ENCODE measurements around the gene ROBO1. TPM values are rescaled to one million over a fixed set of nuclear protein-coding genes. Genes with fewer than 3 reads are reported as not detected.

Gene ROBO1
- total RNA-seq, 1 donor from 2014 or later = 66.5 TPM

DNA sequence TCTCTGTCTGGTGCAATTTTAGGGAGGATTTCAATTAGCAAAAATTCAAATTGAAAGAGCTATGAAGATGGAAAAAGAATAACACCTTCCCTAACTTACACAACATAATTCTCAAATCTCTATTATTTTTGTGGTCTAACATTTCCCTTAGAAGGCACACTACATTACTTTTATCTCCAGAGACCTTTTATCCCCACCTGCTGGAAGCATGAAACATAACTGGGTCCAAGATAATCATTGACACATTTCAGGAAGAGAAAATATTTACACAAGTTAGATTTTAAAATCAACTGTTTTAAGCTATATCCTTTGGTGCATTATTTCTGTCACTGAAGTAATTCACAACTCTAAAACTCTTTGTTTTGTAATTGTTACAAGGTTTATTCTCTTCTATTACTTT, 779.5 kb downstream of the ROBO1 start:
- Histone ChIP-seq H3K36me3 (no peaks in the 10 kb centered on the region), H3K4me3 (no peak overlapping the region), H3K27me3 (no peaks in the 10 kb centered on the region), H3K4me1 (peaks cover 15% of the 10 kb centered on the region), H3K27ac (no peak overlapping the region), H3K9me3 (no peaks in the 10 kb centered on the region)
- TF ChIP-seq POLR2AphosphoS5 (IDR thresholded peaks at IDR 0.05; ENCODE audit: insufficient read depth in 1 of 2, low read depth in 1 of 2) (no peak), POLR2A (IDR thresholded peaks at IDR 0.05) (no peak)
- TF ChIP-seq, protein P1, sequence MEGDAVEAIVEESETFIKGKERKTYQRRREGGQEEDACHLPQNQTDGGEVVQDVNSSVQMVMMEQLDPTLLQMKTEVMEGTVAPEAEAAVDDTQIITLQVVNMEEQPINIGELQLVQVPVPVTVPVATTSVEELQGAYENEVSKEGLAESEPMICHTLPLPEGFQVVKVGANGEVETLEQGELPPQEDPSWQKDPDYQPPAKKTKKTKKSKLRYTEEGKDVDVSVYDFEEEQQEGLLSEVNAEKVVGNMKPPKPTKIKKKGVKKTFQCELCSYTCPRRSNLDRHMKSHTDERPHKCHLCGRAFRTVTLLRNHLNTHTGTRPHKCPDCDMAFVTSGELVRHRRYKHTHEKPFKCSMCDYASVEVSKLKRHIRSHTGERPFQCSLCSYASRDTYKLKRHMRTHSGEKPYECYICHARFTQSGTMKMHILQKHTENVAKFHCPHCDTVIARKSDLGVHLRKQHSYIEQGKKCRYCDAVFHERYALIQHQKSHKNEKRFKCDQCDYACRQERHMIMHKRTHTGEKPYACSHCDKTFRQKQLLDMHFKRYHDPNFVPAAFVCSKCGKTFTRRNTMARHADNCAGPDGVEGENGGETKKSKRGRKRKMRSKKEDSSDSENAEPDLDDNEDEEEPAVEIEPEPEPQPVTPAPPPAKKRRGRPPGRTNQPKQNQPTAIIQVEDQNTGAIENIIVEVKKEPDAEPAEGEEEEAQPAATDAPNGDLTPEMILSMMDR (IDR thresholded peaks at IDR 0.05) = no peak
- no peak for DNase-seq (ENCODE audit: extremely low spot score in 2 of 2)
- intact Hi-C loops (cut with DNase I) = no loop called here

DNA sequence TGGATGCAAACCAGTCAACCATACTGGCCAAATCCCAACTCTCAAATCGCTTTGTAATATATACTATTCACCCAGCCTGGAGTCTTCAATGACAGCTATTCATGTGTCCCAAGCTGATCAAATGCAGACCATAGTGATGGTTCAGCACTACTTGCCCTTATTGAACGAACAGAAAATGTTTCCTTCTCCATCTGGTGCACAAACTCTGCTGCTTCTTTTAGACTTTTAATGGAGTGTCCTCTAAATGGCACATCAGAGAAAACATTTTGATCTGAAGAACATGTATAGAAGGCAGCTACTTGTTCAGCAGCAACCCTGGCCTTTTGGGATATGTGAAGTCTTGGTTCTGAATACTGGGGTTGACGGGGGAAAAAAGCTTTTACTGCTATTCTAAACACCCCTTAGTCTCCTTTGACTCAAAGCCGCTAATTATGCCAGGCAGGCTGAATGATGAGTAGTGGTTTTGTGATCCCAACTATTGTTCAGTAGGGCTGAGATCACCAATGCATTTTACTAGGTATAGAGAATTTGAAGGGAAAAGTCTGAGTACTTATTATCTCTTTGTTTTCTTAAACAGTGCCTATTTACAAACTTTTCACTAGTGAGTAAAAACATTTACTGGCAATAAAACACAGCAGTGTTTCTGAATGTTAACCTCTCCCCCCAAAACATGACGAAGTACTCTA, 781.2 kb downstream of the ROBO1 start:
- DNase-seq (ENCODE audit: extremely low spot score in 2 of 2) = no peak
- intact Hi-C loops (cut with DNase I) = no loop called here
- no peak overlapping the region for H3K4me3 ChIP-seq
- TF ChIP-seq POLR2A (IDR thresholded peaks at IDR 0.05) (no peak), POLR2AphosphoS5 (IDR thresholded peaks at IDR 0.05; ENCODE audit: insufficient read depth in 1 of 2, low read depth in 1 of 2) (no peak)
- TF ChIP-seq, protein P1 (IDR thresholded peaks at IDR 0.05) = no peak
- peaks cover 15% of the 10 kb centered on the region for H3K4me1 ChIP-seq
- H3K27ac ChIP-seq = no peak overlapping the region
- H3K36me3 ChIP-seq = no peaks in the 10 kb centered on the region
- no peaks in the 10 kb centered on the region for H3K27me3 ChIP-seq
- H3K9me3 ChIP-seq = no peaks in the 10 kb centered on the region

DNA sequence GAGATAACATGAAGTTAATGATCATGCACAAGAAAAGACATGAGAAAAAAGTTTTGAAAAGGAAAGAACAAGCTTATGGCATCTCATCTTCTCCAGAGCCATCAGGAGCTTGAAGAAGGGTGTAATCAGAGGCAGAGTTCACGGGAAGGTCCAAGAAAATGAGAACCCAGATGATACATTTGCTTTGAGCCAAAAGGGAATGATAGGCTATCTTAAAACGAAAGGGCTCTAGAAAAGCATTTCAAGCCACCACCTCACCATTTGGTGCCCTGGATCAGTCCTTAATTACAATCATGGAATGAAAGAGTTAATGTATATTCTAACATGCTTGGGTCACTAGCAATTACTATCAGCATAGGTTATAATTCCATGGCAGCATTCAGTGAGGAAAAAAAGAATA, 781.8 kb downstream of the ROBO1 start:
- H3K4me3 ChIP-seq = no peak overlapping the region
- H3K27ac ChIP-seq = no peak overlapping the region
- H3K4me1 ChIP-seq = peaks cover 15% of the 10 kb centered on the region
- DNase-seq (ENCODE audit: extremely low spot score in 2 of 2) = no peak
- TF ChIP-seq POLR2AphosphoS5 (IDR thresholded peaks at IDR 0.05; ENCODE audit: insufficient read depth in 1 of 2, low read depth in 1 of 2) = no peak
- no peak for TF ChIP-seq POLR2A (IDR thresholded peaks at IDR 0.05)
- TF ChIP-seq, protein P1 (IDR thresholded peaks at IDR 0.05) = no peak
- intact Hi-C loops (cut with DNase I) = no loop called here
- no peaks in the 10 kb centered on the region for H3K36me3 ChIP-seq
- no peaks in the 10 kb centered on the region for H3K27me3 ChIP-seq
- H3K9me3 ChIP-seq = no peaks in the 10 kb centered on the region

DNA sequence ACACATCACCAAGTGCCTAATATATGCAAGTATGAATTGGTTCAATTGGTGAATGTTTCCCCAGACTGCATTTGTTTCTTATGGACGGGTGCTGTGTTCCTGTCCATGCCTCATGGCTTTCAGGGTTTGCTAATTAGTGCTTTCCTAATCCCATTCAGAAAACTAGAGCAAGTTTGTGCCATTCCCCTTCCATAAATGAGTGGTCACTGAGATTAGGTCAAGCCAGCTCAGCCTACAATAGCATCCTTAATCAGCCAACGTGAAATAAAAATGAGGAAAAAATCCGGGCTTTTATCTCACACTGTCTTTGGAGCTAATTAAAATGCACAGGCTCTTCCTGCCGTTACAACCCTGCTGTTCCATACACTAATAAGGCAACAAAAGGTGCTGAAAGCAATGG, 788.8 kb downstream of the ROBO1 start:
- Histone ChIP-seq H3K9me3 (no peaks in the 10 kb centered on the region), H3K27ac (no peak overlapping the region), H3K36me3 (no peaks in the 10 kb centered on the region), H3K4me1 (peaks cover 14% of the 10 kb centered on the region), H3K4me3 (no peak overlapping the region), H3K27me3 (no peaks in the 10 kb centered on the region)
- intact Hi-C loops (cut with DNase I) = no loop called here
- TF ChIP-seq POLR2AphosphoS5 (IDR thresholded peaks at IDR 0.05; ENCODE audit: insufficient read depth in 1 of 2, low read depth in 1 of 2) (no peak), POLR2A (IDR thresholded peaks at IDR 0.05) (no peak)
- TF ChIP-seq, protein P1 (IDR thresholded peaks at IDR 0.05) = no peak
- DNase-seq (ENCODE audit: extremely low spot score in 2 of 2) = no peak

DNA sequence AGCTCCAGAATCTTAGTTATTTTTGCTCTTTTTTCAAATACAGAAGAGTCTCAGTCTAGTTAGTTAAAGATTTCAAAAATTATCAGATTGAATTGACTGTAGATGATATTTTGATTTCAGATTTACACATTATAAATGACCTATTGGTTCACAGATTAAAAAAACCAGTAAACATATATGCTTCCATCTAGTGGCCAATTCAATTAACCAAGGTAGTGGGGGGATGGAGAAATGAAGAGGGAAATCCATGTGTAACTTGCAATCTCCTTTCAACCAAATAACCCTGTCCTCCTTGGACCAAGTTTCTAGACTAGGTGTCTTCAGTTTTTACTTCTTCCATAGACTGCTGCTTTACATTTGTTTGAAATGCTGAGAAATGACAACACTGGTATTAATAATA, 789.8 kb downstream of the ROBO1 start:
- TF ChIP-seq, protein P1 (IDR thresholded peaks at IDR 0.05) = no peak
- TF ChIP-seq POLR2AphosphoS5 (IDR thresholded peaks at IDR 0.05; ENCODE audit: insufficient read depth in 1 of 2, low read depth in 1 of 2) (no peak), POLR2A (IDR thresholded peaks at IDR 0.05) (no peak)
- no peak for DNase-seq (ENCODE audit: extremely low spot score in 2 of 2)
- Histone ChIP-seq H3K4me3 (no peak overlapping the region), H3K27me3 (no peaks in the 10 kb centered on the region), H3K27ac (no peak overlapping the region), H3K4me1 (peaks cover 14% of the 10 kb centered on the region), H3K36me3 (no peaks in the 10 kb centered on the region), H3K9me3 (no peaks in the 10 kb centered on the region)
- intact Hi-C loops (cut with DNase I) = no loop called here

Data from vagina (tissue), 2 donors.